ENCODE data around the gene CYP4A22. TPM values are rescaled to one million over a fixed set of nuclear protein-coding genes. Genes with fewer than 3 reads are reported as not detected.
"Not testable (repeated sequence)": the region's sequence is repeated elsewhere in the genome, so short reads cannot be mapped to it uniquely, and the experiment has no call there.

CYP4A22 gene
- total RNA-seq, 3 donors from 2014 or later (not counting 1 experiment from before 2014, with no cell fraction given), result not detected

DNA sequence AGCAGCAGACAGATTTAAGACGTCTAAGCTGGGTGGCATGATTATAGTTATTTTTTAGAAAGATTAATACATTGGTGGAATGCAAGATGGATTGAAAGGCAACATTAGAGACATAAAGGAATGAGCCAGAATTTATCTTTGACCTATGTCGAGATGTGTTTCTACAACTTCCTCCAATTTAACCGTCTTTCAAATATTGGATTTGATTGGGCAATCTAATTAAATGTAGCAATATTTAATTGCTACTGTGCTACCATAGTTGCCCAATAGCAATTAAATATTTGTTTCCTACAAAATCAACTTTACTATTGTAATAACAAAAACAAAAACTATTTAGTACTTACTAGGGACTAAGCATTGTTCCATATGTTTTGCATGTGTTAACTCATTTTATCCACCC is 30.4 kb upstream of the CYP4A22 start:
- TF ChIP-seq, protein P1, sequence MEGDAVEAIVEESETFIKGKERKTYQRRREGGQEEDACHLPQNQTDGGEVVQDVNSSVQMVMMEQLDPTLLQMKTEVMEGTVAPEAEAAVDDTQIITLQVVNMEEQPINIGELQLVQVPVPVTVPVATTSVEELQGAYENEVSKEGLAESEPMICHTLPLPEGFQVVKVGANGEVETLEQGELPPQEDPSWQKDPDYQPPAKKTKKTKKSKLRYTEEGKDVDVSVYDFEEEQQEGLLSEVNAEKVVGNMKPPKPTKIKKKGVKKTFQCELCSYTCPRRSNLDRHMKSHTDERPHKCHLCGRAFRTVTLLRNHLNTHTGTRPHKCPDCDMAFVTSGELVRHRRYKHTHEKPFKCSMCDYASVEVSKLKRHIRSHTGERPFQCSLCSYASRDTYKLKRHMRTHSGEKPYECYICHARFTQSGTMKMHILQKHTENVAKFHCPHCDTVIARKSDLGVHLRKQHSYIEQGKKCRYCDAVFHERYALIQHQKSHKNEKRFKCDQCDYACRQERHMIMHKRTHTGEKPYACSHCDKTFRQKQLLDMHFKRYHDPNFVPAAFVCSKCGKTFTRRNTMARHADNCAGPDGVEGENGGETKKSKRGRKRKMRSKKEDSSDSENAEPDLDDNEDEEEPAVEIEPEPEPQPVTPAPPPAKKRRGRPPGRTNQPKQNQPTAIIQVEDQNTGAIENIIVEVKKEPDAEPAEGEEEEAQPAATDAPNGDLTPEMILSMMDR (IDR thresholded peaks at IDR 0.05), result no peak
- Mint-ChIP-seq H3K27me3 (ENCODE audit: low read depth in 2 of 2) (peaks cover 6 to 7% of the 10 kb centered on the region in 2 donors), H3K4me3 (no peak overlapping the region), H3K27ac (no peak overlapping the region), H3K36me3 (no peaks in the 10 kb centered on the region), H3K9me3 (peaks cover 3 to 7% of the 10 kb centered on the region in 2 donors), H3K4me1 (no peaks in the 10 kb centered on the region)
- Histone ChIP-seq H3K36me3 (ENCODE audit: control insufficient read depth, insufficient read depth, low read length) (no peaks in the 10 kb centered on the region), H3K9me3 (ENCODE audit: control insufficient read depth, insufficient read depth, low read length) (peaks cover 9% of the 10 kb centered on the region), H3K4me1 (ENCODE audit: control insufficient read depth, insufficient read depth, low read length) (no peaks in the 10 kb centered on the region), H3K4me3 (ENCODE audit: low read length) (no peak overlapping the region), H3K27ac (ENCODE audit: low read length) (no peak overlapping the region), H3K27me3 (ENCODE audit: control insufficient read depth, insufficient read depth, low read length) (no peaks in the 10 kb centered on the region)
- DNase-seq (no peak), ATAC-seq (no peak)
- intact Hi-C loops (cut with micrococcal nuclease), result no loop called here
- 82% methylated on average over 1 of the region's 3 CpGs for WGBS (ENCODE audit: insufficient coverage)

DNA sequence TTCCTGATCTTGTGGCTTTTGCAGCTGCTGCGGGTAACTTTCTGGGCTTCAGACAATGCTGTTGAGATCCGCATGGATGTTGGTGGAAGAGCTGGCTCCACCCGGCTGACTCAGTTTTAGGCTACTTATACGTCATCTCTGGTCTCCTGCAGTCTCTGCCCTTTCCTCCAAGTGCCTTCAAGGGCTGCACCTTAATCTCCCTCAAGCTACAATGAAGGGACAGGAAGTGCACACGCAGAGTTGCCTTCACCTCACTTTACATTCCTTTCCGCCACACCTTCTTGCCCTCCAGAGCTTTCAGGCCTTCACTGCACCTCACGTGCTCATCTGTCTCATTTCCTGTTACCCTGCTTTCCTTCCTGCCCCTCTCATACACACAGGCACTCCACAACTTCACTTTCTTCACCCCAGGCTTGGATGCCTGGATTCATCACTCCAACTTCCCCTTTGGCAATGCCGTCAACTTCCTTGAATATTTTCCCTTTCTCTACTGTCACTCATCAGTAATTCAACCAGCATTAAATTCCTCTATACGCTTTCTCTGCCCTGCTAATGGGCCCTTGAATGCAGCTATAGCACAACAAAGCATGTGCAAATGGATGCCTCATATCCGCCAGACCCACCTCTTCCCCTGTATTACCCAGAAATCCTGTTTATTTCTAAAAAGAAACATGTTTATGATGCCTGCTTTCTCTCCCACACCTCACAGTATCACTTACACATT is 29.2 kb upstream of the CYP4A22 start:
- H3K27me3 Mint-ChIP-seq (ENCODE audit: low read depth in 2 of 2); H3K4me3 ChIP-seq (ENCODE audit: low read length); H3K27ac ChIP-seq (ENCODE audit: low read length); ATAC-seq; H3K27me3 ChIP-seq (ENCODE audit: control insufficient read depth, insufficient read depth, low read length); H3K27ac Mint-ChIP-seq; H3K36me3 Mint-ChIP-seq; DNase-seq; intact Hi-C loops (cut with micrococcal nuclease); H3K9me3 ChIP-seq (ENCODE audit: control insufficient read depth, insufficient read depth, low read length); H3K9me3 Mint-ChIP-seq; H3K36me3 ChIP-seq (ENCODE audit: control insufficient read depth, insufficient read depth, low read length); H3K4me1 ChIP-seq (ENCODE audit: control insufficient read depth, insufficient read depth, low read length); H3K4me1 Mint-ChIP-seq; H3K4me3 Mint-ChIP-seq: not testable (repeated sequence)
- 70% methylated on average over 7 of the region's 10 CpGs for WGBS (ENCODE audit: insufficient coverage)

DNA sequence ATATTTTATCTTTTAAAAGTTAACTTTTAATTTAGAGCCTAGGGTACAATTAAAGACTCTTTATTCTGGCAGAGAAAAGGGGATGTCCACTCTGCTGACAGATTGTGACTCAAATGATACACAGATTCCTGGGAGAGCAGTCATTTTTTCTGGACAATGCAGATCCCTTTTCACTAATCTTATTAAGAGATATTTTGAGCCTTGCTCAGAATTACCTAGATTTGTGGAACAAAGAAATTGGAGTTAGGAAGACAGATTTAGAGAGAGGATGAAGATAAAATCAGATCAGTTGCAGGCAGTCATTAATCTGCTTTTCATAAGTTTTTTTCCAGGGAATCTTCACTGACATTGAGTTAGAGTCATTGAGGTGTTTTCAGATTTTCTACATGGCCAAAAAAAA is 27.8 kb upstream of the CYP4A22 start:
- H3K4me1 ChIP-seq (ENCODE audit: control insufficient read depth, insufficient read depth, low read length); H3K4me3 Mint-ChIP-seq; ATAC-seq; H3K9me3 Mint-ChIP-seq; H3K27ac Mint-ChIP-seq; H3K4me3 ChIP-seq (ENCODE audit: low read length); H3K27me3 ChIP-seq (ENCODE audit: control insufficient read depth, insufficient read depth, low read length); H3K9me3 ChIP-seq (ENCODE audit: control insufficient read depth, insufficient read depth, low read length); H3K36me3 Mint-ChIP-seq; H3K36me3 ChIP-seq (ENCODE audit: control insufficient read depth, insufficient read depth, low read length); H3K4me1 Mint-ChIP-seq; H3K27ac ChIP-seq (ENCODE audit: low read length); intact Hi-C loops (cut with micrococcal nuclease); DNase-seq: not testable (repeated sequence)
- peaks cover 7 to 12% of the 10 kb centered on the region in 2 donors for H3K27me3 Mint-ChIP-seq (ENCODE audit: low read depth in 2 of 2)

DNA sequence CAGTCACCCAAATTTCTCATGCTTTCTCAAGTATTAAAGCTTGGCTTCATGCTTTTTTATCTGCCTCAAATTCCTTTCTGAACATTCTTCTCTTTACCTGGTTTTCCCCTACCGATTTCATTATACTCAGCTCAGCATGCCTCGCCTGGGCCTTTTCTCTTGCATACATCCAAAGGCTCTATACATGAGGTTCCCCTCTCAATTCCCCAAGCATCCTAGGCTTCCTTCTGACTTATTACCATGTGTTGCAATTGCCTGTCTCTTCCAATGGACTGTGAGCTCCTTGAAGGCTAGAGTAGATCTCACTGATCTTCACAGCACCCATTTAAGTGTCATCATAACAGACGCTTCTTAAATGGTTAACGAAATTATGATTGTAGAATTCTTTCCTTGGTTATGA is 24.1 kb upstream of the CYP4A22 start:
- intact Hi-C loops (cut with micrococcal nuclease), result no loop called here
- TF ChIP-seq, protein P1 (IDR thresholded peaks at IDR 0.05), result no peak

DNA sequence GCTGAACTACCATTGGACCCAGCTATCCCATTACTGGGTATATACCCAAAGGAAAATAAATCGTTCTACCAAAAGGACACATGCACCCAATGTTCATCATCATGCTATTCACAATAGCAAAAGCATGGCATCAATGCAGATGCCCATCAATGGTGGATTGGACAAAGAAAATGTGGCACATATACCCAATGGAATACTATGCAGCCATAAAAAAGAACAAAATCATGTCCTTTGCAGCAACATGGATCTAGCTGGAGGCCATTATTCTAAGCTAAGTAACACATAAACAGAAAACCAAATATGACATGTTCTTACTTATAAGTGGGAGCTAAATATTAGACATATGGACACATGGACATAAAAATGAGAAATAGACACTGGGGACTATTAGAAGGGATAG is 16.2 kb upstream of the CYP4A22 start:
- intact Hi-C loops (cut with micrococcal nuclease); DNase-seq; H3K27me3 ChIP-seq (ENCODE audit: control insufficient read depth, insufficient read depth, low read length); H3K9me3 ChIP-seq (ENCODE audit: control insufficient read depth, insufficient read depth, low read length); H3K9me3 Mint-ChIP-seq; H3K4me1 Mint-ChIP-seq; H3K27ac ChIP-seq (ENCODE audit: low read length); H3K36me3 Mint-ChIP-seq; H3K4me3 Mint-ChIP-seq; ATAC-seq; H3K27ac Mint-ChIP-seq; H3K36me3 ChIP-seq (ENCODE audit: control insufficient read depth, insufficient read depth, low read length); H3K4me3 ChIP-seq (ENCODE audit: low read length); H3K4me1 ChIP-seq (ENCODE audit: control insufficient read depth, insufficient read depth, low read length): not testable (repeated sequence)
- peaks cover 16 to 25% of the 10 kb centered on the region in 2 donors for H3K27me3 Mint-ChIP-seq (ENCODE audit: low read depth in 2 of 2)
- 88% methylated on average over 1 of the region's 1 CpG for WGBS (ENCODE audit: insufficient coverage)

More for the DNA sequence above, 24.1 kb upstream of the CYP4A22 start:
- Mint-ChIP-seq H3K27ac (no peak overlapping the region), H3K4me3 (no peak overlapping the region), H3K4me1 (no peaks in the 10 kb centered on the region), H3K36me3 (no peaks in the 10 kb centered on the region), H3K9me3 (no peaks in the 10 kb centered on the region), H3K27me3 (ENCODE audit: low read depth in 2 of 2) (peaks cover 8 to 9% of the 10 kb centered on the region in 2 donors)
- no peaks in the 10 kb centered on the region for H3K27me3 ChIP-seq (ENCODE audit: control insufficient read depth, insufficient read depth, low read length)
- ATAC-seq (no peak), DNase-seq (no peak)
- no peak overlapping the region for H3K27ac ChIP-seq (ENCODE audit: low read length)
- WGBS (ENCODE audit: insufficient coverage), result 95% methylated on average over 2 of the region's 4 CpGs
- no peaks in the 10 kb centered on the region for H3K4me1 ChIP-seq (ENCODE audit: control insufficient read depth, insufficient read depth, low read length)
- no peaks in the 10 kb centered on the region for H3K36me3 ChIP-seq (ENCODE audit: control insufficient read depth, insufficient read depth, low read length)
- H3K4me3 ChIP-seq (ENCODE audit: low read length), result no peak overlapping the region
- H3K9me3 ChIP-seq (ENCODE audit: control insufficient read depth, insufficient read depth, low read length), result no peaks in the 10 kb centered on the region

DNA sequence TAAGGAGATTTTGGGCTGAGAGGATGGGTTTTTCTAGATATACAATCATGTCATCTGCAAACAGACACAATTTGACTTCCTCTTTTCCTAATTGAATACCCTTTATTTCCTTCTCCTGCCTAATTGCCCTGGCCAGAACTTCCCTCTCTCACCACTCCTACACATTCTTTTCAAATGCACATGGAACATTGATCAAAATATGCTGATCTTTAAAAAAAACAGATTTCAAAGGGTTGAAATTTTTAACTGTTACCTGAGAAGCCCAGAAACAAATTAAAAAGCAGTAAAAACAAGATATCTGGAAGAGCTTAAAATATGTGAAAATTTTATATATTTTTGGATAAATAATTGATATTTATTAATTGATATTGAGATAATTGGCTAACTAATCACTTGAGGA is 12.4 kb upstream of the CYP4A22 start:
- H3K4me3 Mint-ChIP-seq; H3K36me3 ChIP-seq (ENCODE audit: control insufficient read depth, insufficient read depth, low read length); H3K4me3 ChIP-seq (ENCODE audit: low read length); DNase-seq; H3K36me3 Mint-ChIP-seq; H3K9me3 ChIP-seq (ENCODE audit: control insufficient read depth, insufficient read depth, low read length); H3K4me1 ChIP-seq (ENCODE audit: control insufficient read depth, insufficient read depth, low read length); H3K9me3 Mint-ChIP-seq; ATAC-seq; intact Hi-C loops (cut with micrococcal nuclease); H3K27ac Mint-ChIP-seq; H3K4me1 Mint-ChIP-seq; H3K27me3 ChIP-seq (ENCODE audit: control insufficient read depth, insufficient read depth, low read length); H3K27ac ChIP-seq (ENCODE audit: low read length): not testable (repeated sequence)
- H3K27me3 Mint-ChIP-seq (ENCODE audit: low read depth in 2 of 2), result peaks cover 9 to 13% of the 10 kb centered on the region in 2 donors

DNA sequence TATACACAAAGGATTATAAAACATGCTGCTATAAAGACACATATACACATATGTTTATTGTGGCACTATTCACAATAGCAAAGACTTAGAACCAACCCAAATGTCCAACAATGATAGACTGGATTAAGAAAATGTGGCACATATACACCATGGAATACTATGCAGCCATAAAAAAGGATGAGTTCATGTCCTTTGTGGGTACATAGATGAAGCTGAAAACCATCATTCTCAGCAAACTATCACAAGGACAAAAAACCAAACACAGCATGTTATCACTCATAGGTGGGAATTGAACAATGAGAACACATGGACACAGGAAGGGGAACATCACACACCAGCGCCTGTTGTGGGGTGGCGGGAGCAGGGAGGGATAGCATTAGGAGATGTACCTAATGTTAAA is 10.2 kb upstream of the CYP4A22 start:
- H3K4me3 Mint-ChIP-seq; H3K9me3 Mint-ChIP-seq; H3K36me3 Mint-ChIP-seq; H3K27ac ChIP-seq (ENCODE audit: low read length); intact Hi-C loops (cut with micrococcal nuclease); DNase-seq; H3K27ac Mint-ChIP-seq; H3K27me3 ChIP-seq (ENCODE audit: control insufficient read depth, insufficient read depth, low read length); H3K4me3 ChIP-seq (ENCODE audit: low read length); H3K4me1 ChIP-seq (ENCODE audit: control insufficient read depth, insufficient read depth, low read length); H3K9me3 ChIP-seq (ENCODE audit: control insufficient read depth, insufficient read depth, low read length); ATAC-seq; H3K4me1 Mint-ChIP-seq; H3K36me3 ChIP-seq (ENCODE audit: control insufficient read depth, insufficient read depth, low read length): not testable (repeated sequence)
- 93% methylated on average over 2 of the region's 2 CpGs for WGBS (ENCODE audit: insufficient coverage)
- H3K27me3 Mint-ChIP-seq (ENCODE audit: low read depth in 2 of 2), result peaks cover 0 to 11% of the 10 kb centered on the region in 2 donors
